Neural cell (in vitro differentiated cells): ENCODE measurements around the gene HOXB5. TPM values are rescaled to one million over a fixed set of nuclear protein-coding genes. Genes with fewer than 3 reads are reported as not detected.

Experiments used
- H2AFZ ChIP-seq: fragments of 200-600, 300-800 bp; sonication (generic), shearing (Covaris generic); 2 replicates; pipeline ENCODE4 v1.6.0; 2014; ENCODE audit warnings: low read depth, mild to moderate bottlenecking, antibody characterized with exemption, low read length, moderate library complexity
- H3F3A ChIP-seq: fragments of 200-600 bp; shearing (Covaris generic); 2 replicates; pipeline ENCODE4 v1.6.1; 2016; ENCODE audit warnings: mild to moderate bottlenecking, moderate library complexity, mixed read lengths, antibody characterized with exemption, low read length; ENCODE audit not compliant: insufficient read depth, poor library complexity, severe bottlenecking
- H3K27ac ChIP-seq: fragments of 200-600, 300-800 bp; sonication (generic), shearing (Covaris generic); 2 replicates; pipeline ENCODE4 v1.5.1; 2014; ENCODE audit warnings: mild to moderate bottlenecking, low read length, moderate library complexity
- H3K27me3 ChIP-seq: fragments of 300-800, 200-600 bp; sonication (generic), shearing (Covaris generic); 2 replicates; pipeline ENCODE4 v1.6.0; 2014; ENCODE audit warnings: mild to moderate bottlenecking, low read depth, low read length, moderate library complexity; ENCODE audit not compliant: insufficient read depth
- H3K36me3 ChIP-seq: fragments of 300-800, 200-600 bp; sonication (generic), shearing (Covaris generic); 2 replicates; pipeline ENCODE4 v1.5.1; 2014; ENCODE audit warnings: mild to moderate bottlenecking, antibody characterized with exemption, low read length, moderate library complexity; ENCODE audit not compliant: insufficient read depth
- H3K4me2 ChIP-seq: fragments of 300-800, 200-600 bp; sonication (generic), shearing (Covaris generic); 2 replicates; pipeline ENCODE4 v1.6.0; 2014; ENCODE audit warnings: mild to moderate bottlenecking, low read length
- H3K4me3 ChIP-seq: fragments of 300-800, 200-600 bp; sonication (generic), shearing (Covaris generic); 2 replicates; pipeline ENCODE4 v1.5.1; 2014; ENCODE audit warnings: mild to moderate bottlenecking, low read length, moderate library complexity
- H3K79me2 ChIP-seq: fragments of 200-600 bp; shearing (Covaris generic); replicated peaks from 2 replicates; pipeline ENCODE4 v1.6.0; 2014; ENCODE audit warnings: mild to moderate bottlenecking, low read length, moderate library complexity; ENCODE audit not compliant: insufficient read depth
- H3K9ac ChIP-seq: fragments of 300-800, 200-600 bp; sonication (generic), shearing (Covaris generic); 2 replicates; pipeline ENCODE4 v1.6.1; 2016; ENCODE audit warnings: mild to moderate bottlenecking, low read length, mixed read lengths
- H3K9me2 ChIP-seq: fragments of 200-600 bp; shearing (Covaris generic); 2 replicates; pipeline ENCODE4 v1.6.1; 2016; ENCODE audit warnings: mild to moderate bottlenecking, low read length, mixed read lengths; ENCODE audit not compliant: insufficient read depth
- H3K9me3 ChIP-seq: fragments of 200-600, 300-800 bp; sonication (generic), shearing (Covaris generic); 2 replicates; pipeline ENCODE4 v1.6.1; 2016; ENCODE audit warnings: mild to moderate bottlenecking, mixed run types, low read length, moderate library complexity, mixed read lengths
- H4K20me1 ChIP-seq: fragments of 200-600 bp; shearing (Covaris generic); 2 replicates; pipeline ENCODE4 v1.6.1; 2016; ENCODE audit warnings: mild to moderate bottlenecking, mixed run types; ENCODE audit not compliant: insufficient read depth
- CTCF ChIP-seq: fragments of 450-650 bp; IDR thresholded peaks from 2 replicates; pipeline ENCODE4 v1.5.1; 2014; ENCODE audit warnings: antibody characterized with exemption, mild to moderate bottlenecking, moderate library complexity; ENCODE audit not compliant: poor library complexity, severe bottlenecking
- EP300 ChIP-seq: fragments of 450-650 bp; conservative IDR thresholded peaks from 2 replicates; pipeline ENCODE4 v1.6.1; 2014; ENCODE audit warnings: antibody characterized with exemption, mild to moderate bottlenecking, moderate library complexity; ENCODE audit not compliant: poor library complexity, severe bottlenecking
- EZH2 ChIP-seq: fragments of 200-600, 300-800 bp; shearing (Covaris generic), sonication (generic); IDR thresholded peaks from 2 replicates; pipeline ENCODE4 v1.6.1; 2014; ENCODE audit warnings: antibody characterized with exemption, low read length, borderline replicate concordance, mild to moderate bottlenecking; ENCODE audit not compliant: insufficient read depth, poor library complexity, severe bottlenecking
- MXI1 ChIP-seq: fragments of 450-650 bp; conservative IDR thresholded peaks from 2 replicates; pipeline ENCODE4 v1.6.1; 2014; ENCODE audit warnings: antibody characterized with exemption, mild to moderate bottlenecking; ENCODE audit not compliant: poor library complexity, severe bottlenecking
- POLR2AphosphoS5 ChIP-seq: IDR thresholded peaks from 2 replicates; pipeline ENCODE4 v1.6.1; 2012
- RAD21 ChIP-seq: fragments of 450-650 bp; conservative IDR thresholded peaks from 2 replicates; pipeline ENCODE4 v1.6.1; 2014; ENCODE audit warnings: antibody characterized with exemption, mild to moderate bottlenecking, moderate library complexity
- SMC3 ChIP-seq: fragments of 450-650 bp; conservative IDR thresholded peaks from 2 replicates; pipeline ENCODE4 v1.6.1; 2014; ENCODE audit warnings: antibody characterized with exemption, mild to moderate bottlenecking, moderate library complexity; ENCODE audit not compliant: poor library complexity
- TAF1 ChIP-seq: IDR thresholded peaks from 2 replicates; pipeline ENCODE4 v1.6.1; 2012; ENCODE audit warnings: low read depth
- polyA plus RNA-seq: library from polyadenylated mRNA; depleted of rRNA; stranded (reverse); fragments of >200 nt; gene quantifications from 2 replicates; pipeline ENCODE4 v1.2.3, GENCODE V29; 2014
- TF ChIP-seq, protein P1 (sequence below): IDR thresholded peaks from 2 replicates; pipeline ENCODE4 v1.6.1; 2012; ENCODE audit warnings: borderline replicate concordance

Gene HOXB5
- polyA plus RNA-seq, 1 donor from 2014 or later: not detected

- H3K4me2 ChIP-seq: no peak overlapping the region
- H3K9ac ChIP-seq: no peak overlapping the region
These were observed 50.9 kb downstream of the HOXB5 start for GRCh38 chr17:48542698-48543106.

GRCh38 chr17:48542114-48542656 is 51.4 kb downstream of the HOXB5 start:
- TF ChIP-seq POLR2AphosphoS5: no peak
- peak; percentile 86 for TF ChIP-seq EZH2
- H3K36me3 ChIP-seq: no peaks in the 10 kb centered on the region
- H3K4me2 ChIP-seq: no peak overlapping the region
- H3K4me3 ChIP-seq: peak overlapping the region; percentile 49
- no peaks in the 10 kb centered on the region for H3F3A ChIP-seq
- H3K9ac ChIP-seq: no peak overlapping the region
- H2AFZ ChIP-seq: no peak overlapping the region
- H3K27ac ChIP-seq: no peak overlapping the region
- no peaks in the 10 kb centered on the region for H3K9me2 ChIP-seq
- no peaks in the 10 kb centered on the region for H4K20me1 ChIP-seq
- H3K9me3 ChIP-seq: no peaks in the 10 kb centered on the region
- H3K79me2 ChIP-seq: no peaks in the 10 kb centered on the region
- peaks cover 99% of the 10 kb centered on the region for H3K27me3 ChIP-seq

More at GRCh38 chr17:48542698-48543106, 50.9 kb downstream of the HOXB5 start:
- H3K27me3 ChIP-seq: peaks cover 99% of the 10 kb centered on the region
- TF ChIP-seq MXI1 (no peak), POLR2AphosphoS5 (no peak), EZH2 (no peak), RAD21 (no peak), CTCF (no peak), SMC3 (no peak), EP300 (no peak)
- TF ChIP-seq, protein P1, sequence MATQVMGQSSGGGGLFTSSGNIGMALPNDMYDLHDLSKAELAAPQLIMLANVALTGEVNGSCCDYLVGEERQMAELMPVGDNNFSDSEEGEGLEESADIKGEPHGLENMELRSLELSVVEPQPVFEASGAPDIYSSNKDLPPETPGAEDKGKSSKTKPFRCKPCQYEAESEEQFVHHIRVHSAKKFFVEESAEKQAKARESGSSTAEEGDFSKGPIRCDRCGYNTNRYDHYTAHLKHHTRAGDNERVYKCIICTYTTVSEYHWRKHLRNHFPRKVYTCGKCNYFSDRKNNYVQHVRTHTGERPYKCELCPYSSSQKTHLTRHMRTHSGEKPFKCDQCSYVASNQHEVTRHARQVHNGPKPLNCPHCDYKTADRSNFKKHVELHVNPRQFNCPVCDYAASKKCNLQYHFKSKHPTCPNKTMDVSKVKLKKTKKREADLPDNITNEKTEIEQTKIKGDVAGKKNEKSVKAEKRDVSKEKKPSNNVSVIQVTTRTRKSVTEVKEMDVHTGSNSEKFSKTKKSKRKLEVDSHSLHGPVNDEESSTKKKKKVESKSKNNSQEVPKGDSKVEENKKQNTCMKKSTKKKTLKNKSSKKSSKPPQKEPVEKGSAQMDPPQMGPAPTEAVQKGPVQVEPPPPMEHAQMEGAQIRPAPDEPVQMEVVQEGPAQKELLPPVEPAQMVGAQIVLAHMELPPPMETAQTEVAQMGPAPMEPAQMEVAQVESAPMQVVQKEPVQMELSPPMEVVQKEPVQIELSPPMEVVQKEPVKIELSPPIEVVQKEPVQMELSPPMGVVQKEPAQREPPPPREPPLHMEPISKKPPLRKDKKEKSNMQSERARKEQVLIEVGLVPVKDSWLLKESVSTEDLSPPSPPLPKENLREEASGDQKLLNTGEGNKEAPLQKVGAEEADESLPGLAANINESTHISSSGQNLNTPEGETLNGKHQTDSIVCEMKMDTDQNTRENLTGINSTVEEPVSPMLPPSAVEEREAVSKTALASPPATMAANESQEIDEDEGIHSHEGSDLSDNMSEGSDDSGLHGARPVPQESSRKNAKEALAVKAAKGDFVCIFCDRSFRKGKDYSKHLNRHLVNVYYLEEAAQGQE: no peak
- H3K27ac ChIP-seq: no peak overlapping the region
- H3K9me2 ChIP-seq: no peaks in the 10 kb centered on the region
- no peaks in the 10 kb centered on the region for H4K20me1 ChIP-seq
- no peak overlapping the region for H2AFZ ChIP-seq
- peak overlapping the region; percentile 60 for H3K4me3 ChIP-seq
- H3K9me3 ChIP-seq: no peaks in the 10 kb centered on the region
- H3K79me2 ChIP-seq: no peaks in the 10 kb centered on the region
- no peaks in the 10 kb centered on the region for H3F3A ChIP-seq
- no peaks in the 10 kb centered on the region for H3K36me3 ChIP-seq

GRCh38 chr17:48541577-48542113 is 51.9 kb downstream of the HOXB5 start:
- Histone ChIP-seq H3K79me2 (no peaks in the 10 kb centered on the region), H3K36me3 (no peaks in the 10 kb centered on the region), H3K9me2 (no peaks in the 10 kb centered on the region), H3F3A (no peaks in the 10 kb centered on the region), H3K9me3 (no peaks in the 10 kb centered on the region), H3K27me3 (peaks cover 99% of the 10 kb centered on the region), H3K4me2 (no peak overlapping the region), H3K9ac (no peak overlapping the region), H4K20me1 (no peaks in the 10 kb centered on the region), H2AFZ (no peak overlapping the region), H3K4me3 (peak overlapping the region; percentile 49), H3K27ac (no peak overlapping the region)
- TF ChIP-seq TAF1 (no peak), EP300 (no peak), SMC3 (no peak), MXI1 (no peak), CTCF (no peak), EZH2 (no peak), RAD21 (no peak), POLR2AphosphoS5 (no peak)
- TF ChIP-seq, protein P1: no peak
